ENCODE results near the gene SPAG16. TPM values are rescaled to one million over a fixed set of nuclear protein-coding genes. Genes with fewer than 3 reads are reported as not detected.

SPAG16 gene
- total RNA-seq, 1 experiment from 2014 or later, result 13.0 TPM

DNA sequence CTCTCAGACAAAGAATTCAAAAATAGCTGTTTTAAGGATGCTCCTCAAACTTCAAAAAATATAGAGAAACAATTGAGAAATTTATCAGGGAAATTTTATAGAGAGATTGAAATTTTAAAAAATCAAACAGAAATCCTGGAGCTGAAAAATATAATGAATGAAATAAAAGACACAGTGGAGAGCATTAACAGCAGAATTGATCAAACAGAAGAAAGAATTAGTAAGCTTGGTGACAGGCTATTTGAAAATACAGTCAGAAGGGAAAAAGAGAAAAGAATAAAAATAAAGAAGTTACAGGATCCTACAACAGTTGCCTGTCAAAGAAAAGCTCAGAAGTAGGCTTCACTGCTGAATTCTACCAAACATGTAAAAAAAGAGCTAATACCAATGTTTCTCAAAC, 832.8 kb downstream of the SPAG16 start:
- Histone ChIP-seq H3K4me3 (ENCODE audit: low read depth in 2 of 2, low read length in 2 of 2) (no peak overlapping the region), H3K4me1 (ENCODE audit: control insufficient read depth, insufficient read depth, low read length) (no peaks in the 10 kb centered on the region), H3K27ac (ENCODE audit: low read length) (no peak overlapping the region), H3K36me3 (ENCODE audit: control insufficient read depth, insufficient read depth, low read length) (no peaks in the 10 kb centered on the region), H3K27me3 (ENCODE audit: control insufficient read depth, insufficient read depth, low read length) (no peaks in the 10 kb centered on the region), H3K9me3 (ENCODE audit: control insufficient read depth, insufficient read depth, low read depth, low read length) (peaks cover 6% of the 10 kb centered on the region; the same call in 1 of the 2 replicates)
- BruUV-seq (replicated peaks), result no TSS peak
- in situ Hi-C loops (cut with HindIII; ENCODE audit: low pct_unique_long_range_greater_than_20kb, low sequenced_read_pairs), result no loop called here
- no peak for ATAC-seq
- TF ChIP-seq, protein P1, sequence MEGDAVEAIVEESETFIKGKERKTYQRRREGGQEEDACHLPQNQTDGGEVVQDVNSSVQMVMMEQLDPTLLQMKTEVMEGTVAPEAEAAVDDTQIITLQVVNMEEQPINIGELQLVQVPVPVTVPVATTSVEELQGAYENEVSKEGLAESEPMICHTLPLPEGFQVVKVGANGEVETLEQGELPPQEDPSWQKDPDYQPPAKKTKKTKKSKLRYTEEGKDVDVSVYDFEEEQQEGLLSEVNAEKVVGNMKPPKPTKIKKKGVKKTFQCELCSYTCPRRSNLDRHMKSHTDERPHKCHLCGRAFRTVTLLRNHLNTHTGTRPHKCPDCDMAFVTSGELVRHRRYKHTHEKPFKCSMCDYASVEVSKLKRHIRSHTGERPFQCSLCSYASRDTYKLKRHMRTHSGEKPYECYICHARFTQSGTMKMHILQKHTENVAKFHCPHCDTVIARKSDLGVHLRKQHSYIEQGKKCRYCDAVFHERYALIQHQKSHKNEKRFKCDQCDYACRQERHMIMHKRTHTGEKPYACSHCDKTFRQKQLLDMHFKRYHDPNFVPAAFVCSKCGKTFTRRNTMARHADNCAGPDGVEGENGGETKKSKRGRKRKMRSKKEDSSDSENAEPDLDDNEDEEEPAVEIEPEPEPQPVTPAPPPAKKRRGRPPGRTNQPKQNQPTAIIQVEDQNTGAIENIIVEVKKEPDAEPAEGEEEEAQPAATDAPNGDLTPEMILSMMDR (IDR thresholded peaks at IDR 0.05), result no peak
- TF ChIP-seq TCF7L2 (IDR thresholded peaks at IDR 0.05; ENCODE audit: low read depth, low read length) (no peak), SIN3A (IDR thresholded peaks at IDR 0.05; ENCODE audit: borderline replicate concordance, insufficient read depth, low read depth, low read length) (no peak), POLR2AphosphoS5 (IDR thresholded peaks at IDR 0.05; ENCODE audit: low read depth, low read length) (no peak)
- TF ChIP-seq, protein P2, sequence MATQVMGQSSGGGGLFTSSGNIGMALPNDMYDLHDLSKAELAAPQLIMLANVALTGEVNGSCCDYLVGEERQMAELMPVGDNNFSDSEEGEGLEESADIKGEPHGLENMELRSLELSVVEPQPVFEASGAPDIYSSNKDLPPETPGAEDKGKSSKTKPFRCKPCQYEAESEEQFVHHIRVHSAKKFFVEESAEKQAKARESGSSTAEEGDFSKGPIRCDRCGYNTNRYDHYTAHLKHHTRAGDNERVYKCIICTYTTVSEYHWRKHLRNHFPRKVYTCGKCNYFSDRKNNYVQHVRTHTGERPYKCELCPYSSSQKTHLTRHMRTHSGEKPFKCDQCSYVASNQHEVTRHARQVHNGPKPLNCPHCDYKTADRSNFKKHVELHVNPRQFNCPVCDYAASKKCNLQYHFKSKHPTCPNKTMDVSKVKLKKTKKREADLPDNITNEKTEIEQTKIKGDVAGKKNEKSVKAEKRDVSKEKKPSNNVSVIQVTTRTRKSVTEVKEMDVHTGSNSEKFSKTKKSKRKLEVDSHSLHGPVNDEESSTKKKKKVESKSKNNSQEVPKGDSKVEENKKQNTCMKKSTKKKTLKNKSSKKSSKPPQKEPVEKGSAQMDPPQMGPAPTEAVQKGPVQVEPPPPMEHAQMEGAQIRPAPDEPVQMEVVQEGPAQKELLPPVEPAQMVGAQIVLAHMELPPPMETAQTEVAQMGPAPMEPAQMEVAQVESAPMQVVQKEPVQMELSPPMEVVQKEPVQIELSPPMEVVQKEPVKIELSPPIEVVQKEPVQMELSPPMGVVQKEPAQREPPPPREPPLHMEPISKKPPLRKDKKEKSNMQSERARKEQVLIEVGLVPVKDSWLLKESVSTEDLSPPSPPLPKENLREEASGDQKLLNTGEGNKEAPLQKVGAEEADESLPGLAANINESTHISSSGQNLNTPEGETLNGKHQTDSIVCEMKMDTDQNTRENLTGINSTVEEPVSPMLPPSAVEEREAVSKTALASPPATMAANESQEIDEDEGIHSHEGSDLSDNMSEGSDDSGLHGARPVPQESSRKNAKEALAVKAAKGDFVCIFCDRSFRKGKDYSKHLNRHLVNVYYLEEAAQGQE (IDR thresholded peaks at IDR 0.05; ENCODE audit: insufficient read depth in 1 of 2, low read depth in 2 of 2, low read length in 1 of 2), result no peak
- DNase-seq (ENCODE audit: low read depth, low spot score), result no peak
- intact Hi-C loops (cut with micrococcal nuclease; ENCODE audit: unreplicated experiment), result no loop called here
- ChIA-PET POLR2A (no interaction called here), CTCF (no interaction called here)

DNA sequence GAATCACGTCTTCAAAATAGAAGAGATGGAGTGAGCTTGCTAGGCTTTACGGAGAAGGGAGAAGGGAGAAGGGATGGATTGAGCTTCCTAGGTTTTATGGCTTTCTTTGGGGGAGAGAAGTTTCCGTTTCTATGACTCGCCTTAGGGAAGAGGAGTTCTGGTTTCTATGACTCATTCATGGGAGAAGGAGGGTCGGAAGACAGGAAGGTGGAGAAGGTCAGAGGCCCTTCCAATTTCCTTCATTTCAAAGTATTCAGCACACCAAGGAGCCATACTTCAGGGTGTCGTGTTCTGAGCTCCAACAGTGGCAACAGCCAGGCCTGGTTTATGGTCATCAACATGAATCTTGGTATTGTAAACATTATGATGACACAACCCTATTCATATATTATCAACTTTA, 841.9 kb downstream of the SPAG16 start:
- ATAC-seq (0 out of 2 replicates have a peak, but pooled peaks have one; percentile 42), DNase-seq (ENCODE audit: low read depth, low spot score) (peak; percentile 5)
- Histone ChIP-seq H3K27me3 (ENCODE audit: control insufficient read depth, insufficient read depth, low read length) (no peaks in the 10 kb centered on the region), H3K36me3 (ENCODE audit: control insufficient read depth, insufficient read depth, low read length) (no peaks in the 10 kb centered on the region), H3K9me3 (ENCODE audit: control insufficient read depth, insufficient read depth, low read depth, low read length) (no peaks in the 10 kb centered on the region; the same call in 1 of the 2 replicates), H3K4me1 (ENCODE audit: control insufficient read depth, insufficient read depth, low read length) (no peaks in the 10 kb centered on the region), H3K27ac (ENCODE audit: low read length) (no peak overlapping the region), H3K4me3 (ENCODE audit: low read depth in 2 of 2, low read length in 2 of 2) (no peak overlapping the region)
- in situ Hi-C loops (cut with HindIII; ENCODE audit: low pct_unique_long_range_greater_than_20kb, low sequenced_read_pairs), result no loop called here
- TF ChIP-seq POLR2AphosphoS5 (IDR thresholded peaks at IDR 0.05; ENCODE audit: low read depth, low read length) (no peak), SIN3A (IDR thresholded peaks at IDR 0.05; ENCODE audit: borderline replicate concordance, insufficient read depth, low read depth, low read length) (no peak), TCF7L2 (IDR thresholded peaks at IDR 0.05; ENCODE audit: low read depth, low read length) (no peak)
- TF ChIP-seq, protein P1 (IDR thresholded peaks at IDR 0.05), result no peak
- TF ChIP-seq, protein P2 (IDR thresholded peaks at IDR 0.05; ENCODE audit: insufficient read depth in 1 of 2, low read depth in 2 of 2, low read length in 1 of 2), result no peak
- no TSS peak for BruUV-seq (replicated peaks)
- ChIA-PET POLR2A (no interaction called here), CTCF (no interaction called here)
- intact Hi-C loops (cut with micrococcal nuclease; ENCODE audit: unreplicated experiment), result no loop called here

All from Panc1 (cell line).